ENCODE results near the gene EXOC1.

DNA sequence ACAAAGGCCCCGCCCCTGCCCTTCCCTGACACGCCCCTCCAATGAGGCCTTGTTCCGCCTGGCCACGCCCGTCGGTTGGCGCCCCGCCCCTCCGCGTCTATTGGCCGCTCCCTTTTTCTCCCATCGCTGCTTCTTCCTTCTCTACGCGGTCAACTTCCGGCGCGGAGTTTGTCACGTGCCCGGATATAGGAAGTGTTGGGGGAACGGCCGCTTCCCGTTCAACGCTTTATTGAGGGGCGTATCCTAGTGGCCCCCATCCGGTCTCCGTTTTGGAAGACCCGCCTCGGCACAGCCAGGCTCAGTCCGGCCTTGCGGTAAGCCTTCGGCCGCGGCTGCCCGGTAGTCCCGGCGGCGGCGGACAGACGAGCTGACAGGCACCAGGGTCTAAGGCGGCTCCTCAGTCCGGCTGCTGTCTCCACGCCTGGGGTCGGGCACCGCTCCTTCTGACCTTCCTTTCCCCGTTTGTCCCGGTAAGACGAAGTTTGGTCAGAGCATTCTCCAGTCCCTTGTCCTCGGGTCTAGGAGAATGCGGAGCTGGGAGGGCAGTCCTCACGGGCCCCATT lies at the start of gene EXOC1:
- TF ChIP-seq, protein P1, sequence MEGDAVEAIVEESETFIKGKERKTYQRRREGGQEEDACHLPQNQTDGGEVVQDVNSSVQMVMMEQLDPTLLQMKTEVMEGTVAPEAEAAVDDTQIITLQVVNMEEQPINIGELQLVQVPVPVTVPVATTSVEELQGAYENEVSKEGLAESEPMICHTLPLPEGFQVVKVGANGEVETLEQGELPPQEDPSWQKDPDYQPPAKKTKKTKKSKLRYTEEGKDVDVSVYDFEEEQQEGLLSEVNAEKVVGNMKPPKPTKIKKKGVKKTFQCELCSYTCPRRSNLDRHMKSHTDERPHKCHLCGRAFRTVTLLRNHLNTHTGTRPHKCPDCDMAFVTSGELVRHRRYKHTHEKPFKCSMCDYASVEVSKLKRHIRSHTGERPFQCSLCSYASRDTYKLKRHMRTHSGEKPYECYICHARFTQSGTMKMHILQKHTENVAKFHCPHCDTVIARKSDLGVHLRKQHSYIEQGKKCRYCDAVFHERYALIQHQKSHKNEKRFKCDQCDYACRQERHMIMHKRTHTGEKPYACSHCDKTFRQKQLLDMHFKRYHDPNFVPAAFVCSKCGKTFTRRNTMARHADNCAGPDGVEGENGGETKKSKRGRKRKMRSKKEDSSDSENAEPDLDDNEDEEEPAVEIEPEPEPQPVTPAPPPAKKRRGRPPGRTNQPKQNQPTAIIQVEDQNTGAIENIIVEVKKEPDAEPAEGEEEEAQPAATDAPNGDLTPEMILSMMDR (IDR thresholded peaks at IDR 0.05; ENCODE audit: insufficient read depth, low read length, poor library complexity, severe bottlenecking): no peak
- TF ChIP-seq EZH2phosphoT487 (conservative IDR thresholded peaks at IDR 0.05; ENCODE audit: low read length): no peak

Data from SU-DHL-6 (cell line).